Inflammatory macrophage (primary cell): ENCODE measurements around the gene DENND11.

Source experiments
- DNase-seq, 2 donors: peaks; one replicate each; pipeline ENCODE4 v3.0.0-alpha.2; 2020 to 2022
- total RNA-seq, 18 experiments: gene quantifications; one replicate each; lab custom pipeline; 2026; ENCODE audit warnings: mixed read lengths in 6 of 18, inconsistent platforms in 2 of 18; lab: John Stamatoyannopoulos, UW

Gene DENND11
- total RNA-seq, result 16.0 to 163 (median 55.3) reads per million in 18 experiments

DNA sequence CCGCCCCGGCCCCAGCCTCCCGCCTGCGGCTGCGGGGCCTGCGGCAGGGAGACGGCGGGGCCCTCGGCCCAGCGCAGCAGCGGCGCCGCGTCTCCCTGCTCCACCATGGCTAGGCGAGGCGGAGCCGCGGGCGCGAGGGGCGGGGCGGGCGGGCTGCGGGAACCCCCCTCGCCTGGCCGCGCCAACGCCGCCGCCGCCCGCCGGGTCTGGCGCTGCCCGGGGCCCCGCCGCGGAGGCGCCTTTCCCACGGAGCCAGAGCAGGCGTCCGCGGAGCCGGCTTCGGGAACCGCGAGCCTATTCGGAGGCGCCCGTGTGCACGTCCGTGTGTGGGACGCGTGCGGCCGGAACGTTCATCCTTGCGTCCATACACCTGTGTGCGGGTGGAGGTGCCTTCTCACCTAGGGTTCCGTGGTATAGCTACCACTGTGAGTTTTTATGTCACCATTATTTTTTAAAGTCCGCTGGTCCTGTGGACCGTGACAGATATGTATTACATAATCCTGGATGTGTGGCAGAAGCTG lies at the start of gene DENND11:
Gene DENND11 (minus strand): TSS at position 120 of the 521 bp plus-strand sequence. CDS start 13 bp downstream, at position 107.
- peak; percentile 17 to 48 for DNase-seq

DNA sequence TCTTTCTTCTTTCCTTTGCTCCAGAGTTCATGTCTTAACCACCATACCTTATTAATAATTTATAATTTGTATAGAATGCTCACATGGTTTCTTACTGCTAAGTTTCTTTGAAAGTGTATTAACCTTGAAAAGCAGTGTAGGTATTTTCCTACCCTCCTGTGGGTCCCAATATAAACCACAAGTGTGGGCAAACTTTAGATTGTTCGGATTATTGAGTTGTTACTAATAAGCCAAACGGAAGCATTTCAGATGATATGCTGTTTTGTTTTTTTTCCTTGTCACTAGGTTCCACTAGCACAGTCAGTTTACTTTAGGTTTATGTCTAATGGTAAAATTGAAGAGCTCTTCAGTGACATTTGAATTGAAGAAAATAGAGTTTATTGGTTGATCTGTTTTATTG lies 46.4 kb upstream of the DENND11 start:
- no peak for DNase-seq

- no peak for DNase-seq
Observed at GRCh38 chr7:141744131-141744530, 42.2 kb upstream of the DENND11 start.

- no peak for DNase-seq
Observed at GRCh38 chr7:141742229-141742628, 40.3 kb upstream of the DENND11 start.

DNA sequence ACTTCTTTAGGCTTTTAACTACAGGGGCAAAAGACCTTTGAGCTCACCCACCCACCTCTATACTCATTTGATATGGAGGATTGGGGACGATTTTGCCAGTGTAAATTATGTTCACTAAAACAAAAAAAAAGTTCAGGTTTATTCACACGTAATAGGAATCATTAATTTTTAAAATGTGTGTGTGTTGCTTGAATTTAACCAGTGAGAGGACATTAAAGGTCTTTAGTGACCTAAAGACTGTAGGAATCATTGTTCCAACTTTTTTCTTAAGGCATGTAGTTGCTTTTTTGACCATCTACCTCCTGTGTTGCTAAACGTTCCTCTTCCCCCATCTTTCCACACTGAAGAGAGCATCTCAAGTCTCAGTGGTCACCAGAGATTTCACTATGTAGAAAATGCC lies 37.3 kb upstream of the DENND11 start:
- no peak for DNase-seq

DNA sequence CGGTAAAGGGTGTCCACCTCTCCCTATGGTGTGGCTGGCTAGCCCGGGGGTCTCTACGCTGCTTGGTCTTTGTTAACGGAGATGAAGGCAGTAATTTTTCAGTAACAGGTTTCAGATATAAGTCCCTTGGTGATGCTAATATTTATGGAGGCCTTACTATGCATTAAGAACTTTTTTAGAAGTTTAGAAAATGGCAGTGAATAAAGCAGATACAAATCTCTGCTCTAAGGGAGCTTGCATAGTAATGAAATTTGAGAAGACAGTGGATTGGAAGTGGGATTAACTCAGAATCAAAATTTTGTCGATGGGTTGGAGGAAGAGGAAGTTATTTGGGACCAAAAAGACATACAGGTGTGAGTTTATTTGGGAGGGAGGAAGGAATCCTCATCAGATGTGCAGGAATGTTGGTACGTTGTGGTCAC lies 36.6 kb upstream of the DENND11 start:
- DNase-seq, result no peak

DNA sequence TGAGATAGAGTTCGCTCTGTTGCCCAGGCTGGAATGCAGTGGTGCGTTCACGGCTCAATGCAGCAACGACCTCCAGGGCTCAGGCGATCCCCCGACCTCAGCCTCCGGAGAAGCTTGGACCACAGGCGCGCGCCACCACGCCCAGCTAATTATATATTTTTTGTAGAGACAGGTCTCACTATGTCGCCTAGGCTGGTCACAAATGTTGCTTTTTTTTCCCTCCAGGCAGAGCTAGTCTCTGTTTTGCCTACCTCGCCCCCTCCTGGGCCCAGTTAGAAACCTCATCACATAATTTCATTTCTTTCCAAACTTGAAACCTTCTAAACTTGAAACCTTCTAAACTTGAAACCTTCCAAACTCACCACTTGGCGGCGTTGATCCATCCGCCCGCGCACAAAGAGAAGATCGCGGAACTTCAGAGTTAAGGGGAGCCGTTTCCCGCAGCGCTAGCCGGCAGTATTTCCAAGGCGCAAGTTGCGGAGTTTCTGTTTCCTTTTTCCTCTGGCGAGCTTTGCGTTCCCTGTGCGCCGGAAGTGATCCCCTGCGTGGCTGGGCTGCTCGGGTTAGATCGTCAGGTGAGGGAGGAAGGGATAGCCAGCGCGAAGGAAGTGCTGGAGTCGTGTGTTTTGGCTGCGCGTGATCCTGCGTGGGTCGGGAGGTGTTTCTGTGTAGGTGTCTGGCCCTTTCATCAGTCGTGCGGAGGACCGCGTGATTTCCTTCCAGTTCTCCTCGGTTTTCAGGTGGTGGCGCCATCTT lies 36.0 kb upstream of the DENND11 start, which contains the start of gene SSBP1:
Gene SSBP1 (plus strand): TSS at position 523 of the 756 bp plus-strand sequence. CDS start 809 bp downstream, outside the sequence.
- peak; percentile 98 for DNase-seq

DNA sequence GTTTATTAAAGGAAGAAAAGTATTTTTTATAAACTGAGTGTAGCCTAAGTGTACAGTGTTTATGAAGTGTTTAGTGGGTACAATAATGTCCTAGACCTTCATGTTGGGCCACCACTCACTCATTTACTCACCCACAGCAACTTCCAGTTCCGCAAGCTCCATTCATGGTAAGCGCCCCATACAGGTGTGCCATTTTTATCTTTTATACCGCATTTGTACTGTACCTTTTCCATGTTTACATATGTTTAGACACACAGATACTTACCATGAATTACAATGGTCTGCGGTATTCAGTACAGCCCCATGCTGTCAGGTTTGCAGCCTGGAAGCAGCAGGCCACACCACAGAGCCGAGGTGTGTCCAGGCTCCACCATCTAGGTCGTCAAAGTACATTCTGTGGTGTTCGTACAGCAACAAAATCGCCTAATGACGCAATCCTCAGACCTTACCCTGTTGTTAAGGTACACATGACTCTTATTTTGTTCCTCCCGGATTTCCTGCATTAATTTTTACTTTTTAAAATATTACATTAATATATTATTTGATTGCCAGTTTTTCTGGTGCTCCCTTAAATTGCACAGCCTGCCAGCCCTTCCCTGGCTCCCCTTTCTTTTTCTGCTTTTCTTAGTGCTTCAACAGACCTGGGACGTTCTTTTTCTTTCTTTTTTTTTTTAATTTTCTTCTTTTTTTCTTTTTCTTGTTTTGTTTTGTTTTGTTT lies 35.3 kb upstream of the DENND11 start:
- peak; percentile 13 to 19 for DNase-seq

DNA sequence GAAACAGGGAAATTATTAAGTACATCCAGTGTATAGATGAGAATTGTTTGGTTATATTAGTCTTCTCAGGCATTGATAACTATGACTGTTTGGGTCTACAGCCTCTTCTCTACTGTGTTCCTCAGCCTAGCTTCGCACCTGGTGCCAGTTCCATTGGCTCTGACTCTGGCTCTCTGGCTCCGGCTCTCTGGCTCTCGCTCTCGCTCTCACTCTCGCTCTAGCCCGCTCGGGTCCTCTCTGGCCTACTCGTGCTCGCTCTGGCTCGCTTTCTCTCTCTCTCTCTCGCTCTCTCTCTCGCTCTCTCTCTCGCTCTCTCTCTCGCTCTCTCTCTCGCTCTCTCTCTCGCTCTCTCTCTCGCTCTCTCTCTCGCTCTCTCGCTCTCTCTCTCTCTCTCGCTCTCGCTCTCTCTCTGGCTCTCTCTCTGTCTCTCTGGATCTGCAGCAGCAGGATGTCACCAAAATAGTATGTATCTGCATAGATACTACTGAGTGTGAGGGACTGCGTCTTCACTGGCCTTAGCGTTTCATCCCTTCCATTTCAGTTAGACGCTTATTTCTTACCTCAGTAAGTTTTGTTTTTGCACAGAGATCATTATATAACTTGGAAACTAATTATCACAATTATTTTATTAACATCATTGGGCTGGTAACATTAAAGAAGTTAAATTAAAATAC lies 29.6 kb upstream of the DENND11 start:
- DNase-seq, result no peak

- DNase-seq, result no peak
Observed at GRCh38 chr7:141729020-141729419, 27.1 kb upstream of the DENND11 start.

DNA sequence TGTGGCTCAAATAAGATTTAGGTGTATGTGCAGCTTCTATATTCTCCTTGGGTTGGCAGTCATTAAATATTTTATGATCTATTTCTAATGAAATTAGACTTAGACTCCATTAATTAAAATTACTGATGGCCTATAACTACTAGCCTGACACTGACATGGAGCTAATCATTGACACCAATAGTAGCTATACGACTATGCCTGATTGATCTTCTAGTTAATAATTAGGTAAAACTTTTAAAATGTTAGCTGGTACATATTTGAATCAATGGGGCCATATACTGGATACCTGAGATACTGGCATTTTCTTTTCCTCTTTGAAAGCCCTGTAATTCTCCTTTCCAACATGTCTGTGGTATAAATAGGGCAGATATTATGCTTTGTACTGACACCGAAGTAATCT lies 20.6 kb upstream of the DENND11 start:
- no peak for DNase-seq

DNA sequence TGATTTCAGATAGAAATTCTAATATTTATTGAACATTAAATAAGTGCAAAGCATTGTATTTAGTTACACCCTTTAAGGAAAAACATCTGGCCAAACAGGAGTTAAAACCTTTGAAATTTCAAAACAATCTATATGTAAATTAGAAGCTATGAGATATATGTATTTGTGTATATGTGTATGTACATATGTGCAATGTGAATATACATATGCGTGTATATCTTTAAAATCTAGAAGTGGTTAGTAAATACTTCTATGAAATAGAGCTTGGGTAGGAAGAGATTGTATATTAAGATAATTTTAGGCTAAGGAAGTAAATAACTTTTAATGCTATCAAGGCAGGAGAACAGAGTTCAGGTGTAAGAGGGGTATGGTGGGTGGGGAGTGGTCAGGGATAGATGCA lies 15.5 kb upstream of the DENND11 start:
- no peak for DNase-seq

DNA sequence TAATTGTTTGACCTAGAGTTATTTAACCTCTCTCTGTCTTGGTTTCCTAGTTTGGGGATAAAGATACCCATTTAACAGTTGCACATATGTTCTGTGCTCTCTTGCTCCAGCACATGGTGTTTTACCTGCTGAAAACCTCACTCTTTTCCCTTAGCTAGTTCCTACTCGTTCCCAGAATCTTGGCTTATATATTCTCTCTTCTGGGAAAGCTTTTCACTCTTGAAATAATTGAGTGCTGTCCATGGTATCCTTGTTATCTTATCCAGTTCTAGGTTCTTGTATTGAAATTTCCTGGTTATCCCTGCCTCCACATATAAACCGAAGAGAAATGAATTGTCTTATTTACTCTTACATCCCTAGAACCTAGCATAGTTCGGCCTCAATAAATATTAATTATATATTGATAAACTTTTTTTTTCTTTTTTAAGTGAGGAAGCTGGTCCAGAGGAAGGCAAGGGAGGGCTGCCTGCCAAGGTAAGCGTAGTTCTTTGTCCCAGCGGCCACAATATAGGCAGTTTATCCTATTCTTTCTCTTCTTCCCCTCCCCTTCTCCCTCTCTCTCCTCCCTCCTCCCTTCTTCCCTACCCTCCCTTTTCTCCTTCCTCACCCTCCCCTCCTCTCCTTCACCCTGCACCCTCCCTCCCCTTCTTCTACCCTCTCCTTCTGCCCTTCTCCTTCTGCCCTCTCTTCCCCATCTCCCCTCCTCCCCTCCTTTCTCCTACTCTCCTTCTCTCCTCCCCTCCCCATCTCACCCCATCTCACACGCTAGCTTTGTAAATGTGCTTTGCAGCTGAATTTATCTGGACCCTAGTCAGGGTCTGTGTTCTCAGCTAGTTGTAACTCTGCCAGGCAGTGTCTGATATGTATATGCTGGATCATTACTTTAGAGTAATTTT lies 14.1 kb upstream of the DENND11 start:
- DNase-seq, result no peak

- DNase-seq, result no peak
Observed at GRCh38 chr7:141715018-141715417, 13.1 kb upstream of the DENND11 start.

DNA sequence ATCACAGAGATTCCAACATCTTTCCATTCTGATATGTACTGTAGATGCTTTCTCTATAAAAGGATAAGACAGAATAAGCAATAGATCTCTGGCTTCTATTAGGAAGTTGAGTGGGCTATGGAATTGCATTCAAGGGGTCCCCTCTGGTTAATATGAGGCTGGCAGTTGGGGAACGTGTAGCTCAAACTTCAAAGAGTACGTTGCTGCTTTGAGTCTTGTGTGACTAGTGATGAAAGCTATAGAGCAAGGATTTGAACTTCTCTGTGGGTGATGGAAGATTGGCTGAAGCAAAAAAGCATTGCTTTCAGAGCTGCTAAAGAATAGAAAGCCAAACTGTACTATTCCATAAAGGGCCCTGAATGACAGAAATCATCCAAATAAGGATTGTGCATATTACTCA lies 12.6 kb upstream of the DENND11 start:
- DNase-seq, result no peak

- no peak for DNase-seq
Observed at GRCh38 chr7:141713890-141714289, 11.9 kb upstream of the DENND11 start.

DNA sequence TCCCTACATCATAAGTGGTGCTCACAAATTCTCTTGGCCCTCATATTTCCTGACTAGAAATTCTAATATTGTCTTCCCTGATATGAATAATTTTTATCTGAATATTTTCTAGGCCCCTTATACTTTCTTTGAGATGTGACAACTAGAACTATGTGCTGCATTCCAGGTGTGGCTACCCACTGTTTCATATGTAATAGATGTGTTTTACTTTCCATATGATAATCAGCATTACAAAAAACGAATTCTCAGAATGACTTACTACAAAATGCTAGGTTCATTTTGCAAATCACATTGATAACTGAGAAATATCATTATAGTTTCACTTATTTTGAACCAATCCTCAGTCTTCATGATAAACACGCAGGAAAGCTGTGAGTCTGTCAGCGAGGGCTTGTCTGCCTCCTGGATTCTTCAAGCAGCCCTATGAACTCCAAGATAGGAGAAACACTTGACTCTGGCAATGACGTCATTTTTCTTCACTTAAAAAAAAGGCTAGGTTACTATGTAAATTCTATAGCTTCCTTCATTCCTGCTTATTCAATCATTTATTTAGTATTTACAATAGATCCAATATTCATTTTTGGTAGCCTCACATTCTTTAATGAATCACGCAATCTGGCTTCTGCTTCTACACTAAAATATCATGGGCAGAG lies 10.8 kb upstream of the DENND11 start:
- DNase-seq, result no peak

GRCh38 chr7:141710301-141710700 lies 8.3 kb upstream of the DENND11 start:
- no peak for DNase-seq

DNA sequence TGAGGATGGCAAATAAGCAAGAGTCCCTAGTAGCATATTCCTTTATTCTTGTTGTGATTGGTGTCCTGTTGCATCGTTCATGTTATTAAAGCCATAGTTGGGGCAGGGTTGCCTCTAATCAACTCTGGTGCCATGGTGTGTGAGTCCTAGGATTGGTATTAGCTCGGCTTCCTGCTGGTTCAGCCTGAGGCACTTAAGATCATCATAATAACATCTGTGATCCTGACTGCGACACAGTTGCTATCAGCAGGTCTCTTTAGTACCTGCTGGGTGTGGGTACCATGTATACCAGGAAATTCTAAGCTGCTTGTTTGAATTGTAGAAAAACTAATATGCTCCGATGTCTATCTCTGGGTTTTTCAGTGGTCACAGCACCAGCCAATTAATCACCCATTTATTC lies 7.8 kb upstream of the DENND11 start:
- DNase-seq, result no peak

GRCh38 chr7:141709318-141709717 lies 7.4 kb upstream of the DENND11 start:
- DNase-seq, result no peak

GRCh38 chr7:141708351-141708750 lies 6.4 kb upstream of the DENND11 start, which contains the start of gene WEE2:
Gene WEE2 (plus strand): TSS chr7:141708353. CDS start chr7:141708759, 406 bp downstream.
- DNase-seq, result no peak
